OCI-LY3 (cell line): ENCODE data around the gene DNAI2.
A peak's percentile ranks its signal among the peaks of the same experiment; 100 is the strongest.

Experiments
- H2AFZ ChIP-seq: fragments of 200-600, 300-600 bp; shearing (Covaris generic); 2 replicates; pipeline ENCODE4 v1.6.0; 2014; ENCODE audit warnings: antibody characterized with exemption, low read depth, low read length
- H3K27ac ChIP-seq: fragments of 200-600, 300-600 bp; sonication (generic); 2 replicates; pipeline ENCODE4 v1.5.1; 2014; ENCODE audit warnings: mild to moderate bottlenecking, low read length, moderate library complexity, mixed read lengths
- H3K27me3 ChIP-seq: fragments of 200-600, 300-600 bp; sonication (generic); 2 replicates; pipeline ENCODE4 v1.6.1; 2014; ENCODE audit warnings: low read depth, low read length, mixed read lengths
- H3K36me3 ChIP-seq: fragments of 200-600, 300-600 bp; sonication (generic); replicated peaks from 2 replicates; pipeline ENCODE3; 2014; ENCODE audit warnings: low read depth, low read length, mixed read lengths
- H3K4me1 ChIP-seq: fragments of 300-600, 200-600 bp; sonication (generic); 2 replicates; pipeline ENCODE4 v1.6.1; 2014; ENCODE audit warnings: low read length, mixed read lengths
- H3K4me2 ChIP-seq: fragments of 200-600, 300-600 bp; sonication (generic); 2 replicates; pipeline ENCODE4 v1.6.1; 2014; ENCODE audit warnings: low read length, mixed read lengths
- H3K4me3 ChIP-seq: fragments of 300-600, 200-600 bp; sonication (generic); 2 replicates; pipeline ENCODE4 v1.5.1; 2014; ENCODE audit warnings: antibody characterized with exemption, mild to moderate bottlenecking, low read length, moderate library complexity
- H3K79me2 ChIP-seq: fragments of 300-600, 200-600 bp; shearing (Covaris generic); 2 replicates; pipeline ENCODE4 v1.6.1; 2014; ENCODE audit warnings: mild to moderate bottlenecking, low read length, mixed read lengths
- H3K9ac ChIP-seq: fragments of 300-600, 200-600 bp; shearing (Covaris generic); 2 replicates; pipeline ENCODE4 v1.6.0; 2014; ENCODE audit warnings: mild to moderate bottlenecking, low read length, moderate library complexity
- H3K9me3 ChIP-seq: fragments of 200-600, 300-600 bp; shearing (Covaris generic); 2 replicates; pipeline ENCODE4 v1.6.1; 2014; ENCODE audit warnings: low read length, mixed read lengths; ENCODE audit not compliant: insufficient read depth
- H4K20me1 ChIP-seq: fragments of 200-600, 300-600 bp; sonication (generic); 2 replicates; pipeline ENCODE4 v1.6.1; 2016; ENCODE audit warnings: low read length, mixed read lengths; ENCODE audit not compliant: insufficient read depth
- EZH2phosphoT487 ChIP-seq: fragments of 200-600 bp; shearing (Covaris generic); IDR thresholded peaks from 2 replicates; pipeline ENCODE4 v1.6.1; 2018; ENCODE audit warnings: antibody characterized with exemption, mixed run types, low read depth
- TF ChIP-seq, protein P1 (sequence below): fragments of 200-600, 300-600 bp; sonication (generic); IDR thresholded peaks from 2 replicates; pipeline ENCODE4 v1.5.1; 2014; ENCODE audit warnings: antibody characterized with exemption, low read length, low read depth

Gene DNAI2

DNA sequence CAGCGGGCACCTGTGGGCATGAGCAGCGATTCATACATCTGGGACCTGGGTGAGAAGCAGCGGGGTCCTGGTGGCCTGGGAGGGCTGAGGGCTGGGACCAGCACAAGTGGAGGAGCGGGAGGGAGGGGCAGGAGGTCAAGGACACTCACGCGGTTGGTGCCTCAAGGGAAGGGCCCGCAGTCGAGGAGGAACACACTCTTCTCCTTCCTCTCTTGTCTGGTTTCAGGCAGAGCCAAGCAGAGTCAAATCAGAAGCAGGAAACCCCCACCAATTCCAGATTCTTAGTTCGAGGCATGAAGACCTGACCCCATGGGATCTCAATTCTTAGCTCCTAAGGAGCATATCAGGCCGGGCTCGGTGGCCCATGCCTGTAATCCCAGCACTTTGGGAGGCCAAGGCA, 15.7 kb downstream of the DNAI2 start:
- no peak overlapping the region for H3K4me3 ChIP-seq
- H3K27me3 ChIP-seq, result no peaks in the 10 kb centered on the region
- TF ChIP-seq, protein P1, sequence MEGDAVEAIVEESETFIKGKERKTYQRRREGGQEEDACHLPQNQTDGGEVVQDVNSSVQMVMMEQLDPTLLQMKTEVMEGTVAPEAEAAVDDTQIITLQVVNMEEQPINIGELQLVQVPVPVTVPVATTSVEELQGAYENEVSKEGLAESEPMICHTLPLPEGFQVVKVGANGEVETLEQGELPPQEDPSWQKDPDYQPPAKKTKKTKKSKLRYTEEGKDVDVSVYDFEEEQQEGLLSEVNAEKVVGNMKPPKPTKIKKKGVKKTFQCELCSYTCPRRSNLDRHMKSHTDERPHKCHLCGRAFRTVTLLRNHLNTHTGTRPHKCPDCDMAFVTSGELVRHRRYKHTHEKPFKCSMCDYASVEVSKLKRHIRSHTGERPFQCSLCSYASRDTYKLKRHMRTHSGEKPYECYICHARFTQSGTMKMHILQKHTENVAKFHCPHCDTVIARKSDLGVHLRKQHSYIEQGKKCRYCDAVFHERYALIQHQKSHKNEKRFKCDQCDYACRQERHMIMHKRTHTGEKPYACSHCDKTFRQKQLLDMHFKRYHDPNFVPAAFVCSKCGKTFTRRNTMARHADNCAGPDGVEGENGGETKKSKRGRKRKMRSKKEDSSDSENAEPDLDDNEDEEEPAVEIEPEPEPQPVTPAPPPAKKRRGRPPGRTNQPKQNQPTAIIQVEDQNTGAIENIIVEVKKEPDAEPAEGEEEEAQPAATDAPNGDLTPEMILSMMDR, result no peak

GRCh38 chr17:74290340-74290739, 16.3 kb downstream of the DNAI2 start:
- Histone ChIP-seq H3K4me3 (no peak overlapping the region), H2AFZ (no peak overlapping the region), H3K9me3 (no peaks in the 10 kb centered on the region), H3K4me2 (no peak overlapping the region), H3K27ac (no peak overlapping the region), H3K9ac (no peak overlapping the region), H3K27me3 (no peaks in the 10 kb centered on the region), H4K20me1 (no peaks in the 10 kb centered on the region), H3K36me3 (no peaks in the 10 kb centered on the region), H3K79me2 (no peaks in the 10 kb centered on the region), H3K4me1 (peaks cover 18% of the 10 kb centered on the region)
- TF ChIP-seq, protein P1, result no peak
- TF ChIP-seq EZH2phosphoT487, result no peak

More for the DNA sequence above, 15.7 kb downstream of the DNAI2 start:
- Histone ChIP-seq H3K27ac (no peak overlapping the region), H3K4me2 (peak overlapping the region; percentile 36), H2AFZ (no peak overlapping the region), H3K4me1 (peaks cover 18% of the 10 kb centered on the region), H4K20me1 (no peaks in the 10 kb centered on the region), H3K9me3 (no peaks in the 10 kb centered on the region), H3K36me3 (no peaks in the 10 kb centered on the region), H3K79me2 (no peaks in the 10 kb centered on the region), H3K9ac (no peak overlapping the region)

DNA sequence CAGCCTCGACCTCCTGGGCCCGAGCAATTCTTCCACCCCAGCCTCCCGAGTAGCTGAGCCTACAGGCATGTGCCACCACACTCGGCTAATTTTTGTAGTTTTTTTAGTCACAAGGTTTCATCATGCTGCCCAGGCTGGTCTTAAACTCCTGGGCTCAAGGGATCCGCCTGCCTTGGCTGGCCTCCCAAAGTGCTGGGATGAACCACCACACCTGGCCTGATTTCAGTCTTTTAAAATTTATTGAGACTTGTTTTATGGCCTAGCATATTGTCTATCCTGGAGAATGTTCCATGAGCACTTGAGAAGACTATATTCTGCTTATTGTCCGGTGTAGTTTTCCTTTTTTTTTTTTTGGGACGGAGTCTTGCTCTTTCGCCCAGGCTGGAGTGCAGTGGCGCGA, 18.5 kb downstream of the DNAI2 start:
- Histone ChIP-seq H3K4me2 (no peak overlapping the region), H3K27me3 (peaks cover 6% of the 10 kb centered on the region; the same call in 1 of the 2 replicates), H2AFZ (no peak overlapping the region), H3K27ac (no peak overlapping the region), H3K9me3 (no peaks in the 10 kb centered on the region), H3K4me3 (no peak overlapping the region), H3K79me2 (no peaks in the 10 kb centered on the region), H3K9ac (no peak overlapping the region), H4K20me1 (no peaks in the 10 kb centered on the region), H3K4me1 (peaks cover 18% of the 10 kb centered on the region), H3K36me3 (no peaks in the 10 kb centered on the region)
- TF ChIP-seq EZH2phosphoT487, result no peak
- TF ChIP-seq, protein P1, result no peak

DNA sequence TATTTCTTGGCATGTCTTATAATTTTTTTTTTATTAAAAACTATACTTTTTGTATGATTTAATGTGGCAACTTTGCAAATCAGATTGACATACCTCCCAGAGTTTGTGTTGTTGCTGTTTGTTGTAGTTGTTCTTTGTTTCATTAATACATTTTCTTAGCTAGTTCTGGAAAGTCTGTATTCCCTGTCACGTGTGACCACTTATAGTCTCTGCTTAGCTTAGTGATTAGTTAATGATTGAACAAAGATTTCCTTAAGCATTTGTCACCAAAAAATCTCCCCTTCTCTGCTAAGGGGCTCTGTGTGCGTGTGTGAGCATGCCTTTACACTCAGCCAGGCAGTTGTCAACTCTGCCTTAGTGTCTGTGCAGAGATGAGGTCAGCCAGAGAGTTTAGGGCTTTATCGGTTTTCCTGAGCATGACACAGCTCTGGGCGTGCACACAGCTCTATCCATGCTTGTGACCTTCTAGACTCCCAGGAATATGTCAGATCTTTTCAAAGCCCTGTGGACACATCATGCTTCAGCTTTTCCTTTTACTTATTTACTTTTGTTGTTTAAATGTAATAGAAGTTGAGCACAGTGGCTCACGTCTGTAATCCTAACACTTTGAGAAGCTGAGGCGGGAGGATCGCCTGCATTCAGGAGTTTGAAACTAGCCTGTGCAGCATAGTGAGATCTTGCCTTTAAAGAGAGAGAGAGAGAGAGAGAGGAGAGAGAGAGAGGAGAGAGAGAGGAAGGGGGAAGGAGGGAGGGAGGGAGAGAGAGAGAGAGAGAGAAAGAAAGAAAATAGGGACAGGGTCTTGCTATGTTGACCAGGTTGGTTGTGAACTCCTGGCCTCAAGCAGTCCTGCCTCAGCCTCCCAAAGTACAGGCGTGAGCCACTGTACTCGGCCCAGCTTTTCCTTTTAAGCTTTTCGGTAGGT, 21.9 kb downstream of the DNAI2 start:
- Histone ChIP-seq H3K9me3 (no peaks in the 10 kb centered on the region), H3K36me3 (no peaks in the 10 kb centered on the region), H4K20me1 (no peaks in the 10 kb centered on the region), H3K27me3 (peaks cover 14% of the 10 kb centered on the region), H3K27ac (no peak overlapping the region), H3K4me1 (no peaks in the 10 kb centered on the region), H2AFZ (no peak overlapping the region), H3K4me3 (no peak overlapping the region), H3K4me2 (no peak overlapping the region), H3K9ac (no peak overlapping the region), H3K79me2 (no peaks in the 10 kb centered on the region)
- TF ChIP-seq, protein P1, result no peak
- no peak for TF ChIP-seq EZH2phosphoT487
